ENCODE results near the gene AFP.

The AFP gene

DNA sequence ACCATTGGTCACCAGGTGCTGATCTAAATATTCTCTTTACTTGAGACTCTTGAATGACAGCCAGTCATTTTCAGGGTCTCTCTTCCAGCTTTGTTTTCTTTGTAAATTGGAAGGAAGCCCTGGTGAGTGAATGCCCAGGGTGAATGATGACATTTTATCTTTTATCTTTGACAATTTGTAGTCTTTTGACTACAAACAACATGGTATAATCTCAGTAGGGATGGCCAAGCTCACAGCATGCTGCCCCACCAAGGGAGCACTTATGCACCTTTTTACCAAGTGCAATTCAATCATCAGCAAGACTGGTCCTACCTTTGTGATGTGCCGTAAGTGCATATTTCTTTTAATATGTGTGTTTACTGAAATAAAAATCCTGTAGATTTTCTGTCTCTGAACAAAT is 51.2 kb downstream of the AFP start:
- TF ChIP-seq, protein P1, sequence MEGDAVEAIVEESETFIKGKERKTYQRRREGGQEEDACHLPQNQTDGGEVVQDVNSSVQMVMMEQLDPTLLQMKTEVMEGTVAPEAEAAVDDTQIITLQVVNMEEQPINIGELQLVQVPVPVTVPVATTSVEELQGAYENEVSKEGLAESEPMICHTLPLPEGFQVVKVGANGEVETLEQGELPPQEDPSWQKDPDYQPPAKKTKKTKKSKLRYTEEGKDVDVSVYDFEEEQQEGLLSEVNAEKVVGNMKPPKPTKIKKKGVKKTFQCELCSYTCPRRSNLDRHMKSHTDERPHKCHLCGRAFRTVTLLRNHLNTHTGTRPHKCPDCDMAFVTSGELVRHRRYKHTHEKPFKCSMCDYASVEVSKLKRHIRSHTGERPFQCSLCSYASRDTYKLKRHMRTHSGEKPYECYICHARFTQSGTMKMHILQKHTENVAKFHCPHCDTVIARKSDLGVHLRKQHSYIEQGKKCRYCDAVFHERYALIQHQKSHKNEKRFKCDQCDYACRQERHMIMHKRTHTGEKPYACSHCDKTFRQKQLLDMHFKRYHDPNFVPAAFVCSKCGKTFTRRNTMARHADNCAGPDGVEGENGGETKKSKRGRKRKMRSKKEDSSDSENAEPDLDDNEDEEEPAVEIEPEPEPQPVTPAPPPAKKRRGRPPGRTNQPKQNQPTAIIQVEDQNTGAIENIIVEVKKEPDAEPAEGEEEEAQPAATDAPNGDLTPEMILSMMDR (conservative IDR thresholded peaks at IDR 0.05; ENCODE audit: low read depth, low read length) = no peak
- DNase-seq (ENCODE audit: low read depth) = no peak
- no peak overlapping the region for H3K4me3 ChIP-seq (ENCODE audit: low read depth, low read length)

DNA sequence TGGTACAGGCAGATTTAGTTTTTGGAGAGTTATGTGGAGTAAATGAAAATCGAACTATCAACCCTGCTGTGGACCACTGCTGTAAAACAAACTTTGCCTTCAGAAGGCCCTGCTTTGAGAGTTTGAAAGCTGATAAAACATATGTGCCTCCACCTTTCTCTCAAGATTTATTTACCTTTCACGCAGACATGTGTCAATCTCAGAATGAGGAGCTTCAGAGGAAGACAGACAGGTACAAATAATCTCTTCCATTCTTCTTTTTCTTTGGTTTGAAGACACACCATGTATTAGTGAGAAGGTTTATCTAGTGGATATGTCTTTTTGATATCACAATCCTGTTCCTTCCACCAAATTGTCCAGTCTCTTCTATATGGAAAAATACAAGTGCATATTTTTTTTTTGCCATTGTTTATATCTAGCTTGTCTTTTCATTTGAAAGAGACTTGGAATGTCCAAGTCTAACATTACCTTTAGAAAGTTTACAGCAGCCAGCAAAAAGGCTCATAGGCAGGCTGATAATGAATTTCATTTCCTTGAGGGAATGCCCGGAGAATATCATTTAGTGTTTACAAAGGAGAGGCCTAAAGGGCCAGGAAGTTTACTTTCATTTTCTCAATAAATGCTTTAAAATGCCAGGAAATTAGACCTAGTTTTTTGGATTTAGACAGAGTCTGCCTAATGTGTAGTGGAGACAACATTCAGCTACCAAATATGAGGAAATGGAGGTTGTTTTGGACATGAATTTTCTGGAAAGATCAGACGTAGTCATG is 64.2 kb downstream of the AFP start:
- peak; percentile 28 for DNase-seq (ENCODE audit: low read depth)
- no peak overlapping the region for H3K4me3 ChIP-seq (ENCODE audit: low read depth, low read length)
- TF ChIP-seq, protein P1 (conservative IDR thresholded peaks at IDR 0.05; ENCODE audit: low read depth, low read length) = no peak

DNA sequence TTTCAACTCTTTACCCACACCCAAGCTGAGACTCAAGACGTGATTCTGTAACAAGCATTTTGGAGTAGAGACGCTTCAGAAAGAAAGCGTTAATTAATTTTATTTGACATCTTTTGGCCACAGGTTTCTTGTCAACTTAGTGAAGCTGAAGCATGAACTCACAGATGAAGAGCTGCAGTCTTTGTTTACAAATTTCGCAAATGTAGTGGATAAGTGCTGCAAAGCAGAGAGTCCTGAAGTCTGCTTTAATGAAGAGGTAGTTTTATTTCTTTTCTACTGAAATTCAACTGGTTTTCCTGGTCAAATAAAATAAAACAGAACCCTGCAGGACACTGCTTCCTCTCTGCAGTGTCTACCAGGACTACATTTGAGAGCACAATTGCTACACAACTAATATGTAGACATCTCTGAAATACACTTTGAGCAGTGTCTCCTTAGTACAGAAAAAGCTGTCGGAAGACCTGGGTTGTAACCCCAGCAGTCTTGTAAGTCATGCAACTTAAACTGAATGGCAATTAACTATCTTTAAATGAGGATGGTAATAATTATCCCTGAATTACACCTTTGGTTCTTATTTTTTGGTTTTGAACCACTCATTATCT is 65.7 kb downstream of the AFP start:
- no peak overlapping the region for H3K4me3 ChIP-seq (ENCODE audit: low read depth, low read length)
- no peak for DNase-seq (ENCODE audit: low read depth)
- TF ChIP-seq, protein P1 (conservative IDR thresholded peaks at IDR 0.05; ENCODE audit: low read depth, low read length) = no peak

DNA sequence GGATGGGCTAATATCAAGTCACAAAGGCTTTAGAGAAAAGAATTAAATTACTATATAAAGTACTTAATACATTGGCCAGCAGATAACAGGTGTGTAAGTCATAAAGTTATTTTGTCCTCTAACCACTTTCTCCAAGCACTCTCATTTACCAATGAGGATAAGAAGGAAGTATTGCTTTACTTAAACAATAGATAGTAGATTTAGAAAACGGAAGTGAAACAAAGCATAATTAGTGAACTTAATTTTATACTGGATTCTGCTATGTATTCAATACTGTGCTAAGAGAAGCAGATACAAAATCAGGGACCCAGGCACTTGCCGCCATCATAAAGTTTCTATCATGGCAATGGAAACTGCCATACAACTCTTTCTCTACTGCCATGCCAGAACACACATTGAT is 69.5 kb downstream of the AFP start:
- DNase-seq (ENCODE audit: low read depth) = no peak
- H3K4me3 ChIP-seq (ENCODE audit: low read depth, low read length) = no peak overlapping the region

More for the DNA sequence above, 69.5 kb downstream of the AFP start:
- TF ChIP-seq, protein P1 (conservative IDR thresholded peaks at IDR 0.05; ENCODE audit: low read depth, low read length) = no peak
